Astrocyte (in vitro differentiated cells and primary cell): ENCODE data around the gene C12orf56. TPM values are rescaled to one million over a fixed set of nuclear protein-coding genes. Genes with fewer than 3 reads are reported as not detected.

Experiments used
- DNase-seq: peaks from one replicate; pipeline ENCODE4 v3.0.0-alpha.2; 2010; ENCODE audit warnings: low read depth
- FAIRE-seq: peaks from 2 replicates; lab custom pipeline; 2011; peaks lifted over from hg19 to GRCh38; lab: Jason Lieb, UNC
- H2AFZ ChIP-seq: 2 replicates; pipeline ENCODE4 v1.6.0; 2012; ENCODE audit warnings: low read depth, low read length, inconsistent platforms
- H3K27ac ChIP-seq: 2 replicates; pipeline ENCODE4 v1.5.1; 2011; ENCODE audit warnings: low read depth, low read length, inconsistent platforms
- H3K27me3 ChIP-seq: 2 replicates; pipeline ENCODE4 v1.6.0; 2011; ENCODE audit warnings: low read length, inconsistent platforms; ENCODE audit not compliant: insufficient read depth
- H3K36me3 ChIP-seq: 2 replicates; pipeline ENCODE4 v1.5.1; 2011; ENCODE audit warnings: low read length, inconsistent platforms; ENCODE audit not compliant: insufficient read depth
- H3K4me1 ChIP-seq: 2 replicates; pipeline ENCODE4 v1.5.1; 2011; ENCODE audit warnings: low read length, inconsistent platforms; ENCODE audit not compliant: insufficient read depth
- H3K4me2 ChIP-seq: 2 replicates; pipeline ENCODE4 v1.6.0; 2012; ENCODE audit warnings: low read length, inconsistent platforms
- H3K4me3 ChIP-seq: 2 replicates; pipeline ENCODE4 v1.5.1; 2011; ENCODE audit warnings: low read depth, mild to moderate bottlenecking, low read length, inconsistent platforms; ENCODE audit not compliant: insufficient read depth
- H3K79me2 ChIP-seq: 2 replicates; pipeline ENCODE4 v1.6.0; 2012; ENCODE audit warnings: mild to moderate bottlenecking, low read length, inconsistent platforms; ENCODE audit not compliant: insufficient read depth
- H3K9ac ChIP-seq: 2 replicates; pipeline ENCODE4 v1.6.0; 2012; ENCODE audit warnings: mild to moderate bottlenecking, low read length, inconsistent platforms
- H3K9me3 ChIP-seq: 2 replicates; pipeline ENCODE4 v1.5.1; 2012; ENCODE audit warnings: low read depth, mild to moderate bottlenecking, low read length, inconsistent platforms; ENCODE audit not compliant: insufficient read depth
- H4K20me1 ChIP-seq: 2 replicates; pipeline ENCODE4 v1.6.0; 2012; ENCODE audit warnings: low read length, inconsistent platforms; ENCODE audit not compliant: insufficient read depth
- H3K27ac Mint-ChIP-seq: one replicate; pipeline ENCODE4 v1.8.0; 2021; ENCODE audit warnings: mild to moderate bottlenecking, mixed read lengths; ENCODE audit not compliant: unreplicated experiment
- H3K27me3 Mint-ChIP-seq: one replicate; pipeline ENCODE4 v1.8.0; 2021; ENCODE audit warnings: low read depth, mixed read lengths; ENCODE audit not compliant: unreplicated experiment
- H3K36me3 Mint-ChIP-seq: one replicate; pipeline ENCODE4 v1.8.0; 2021; ENCODE audit warnings: low read depth, mixed read lengths; ENCODE audit not compliant: unreplicated experiment
- H3K4me1 Mint-ChIP-seq: one replicate; pipeline ENCODE4 v1.8.0; 2021; ENCODE audit warnings: low read depth, mixed read lengths; ENCODE audit not compliant: unreplicated experiment
- H3K4me3 Mint-ChIP-seq: one replicate; pipeline ENCODE4 v1.8.0; 2021; ENCODE audit warnings: mild to moderate bottlenecking, moderate library complexity, mixed read lengths; ENCODE audit not compliant: unreplicated experiment
- H3K9me3 Mint-ChIP-seq: one replicate; pipeline ENCODE4 v1.8.0; 2021; ENCODE audit warnings: mild to moderate bottlenecking, mixed read lengths; ENCODE audit not compliant: unreplicated experiment
- EZH2 ChIP-seq: IDR thresholded peaks from 2 replicates; pipeline ENCODE4 v1.6.1; 2012; ENCODE audit warnings: mild to moderate bottlenecking, low read length, inconsistent platforms; ENCODE audit not compliant: insufficient read depth
- total RNA-seq: library from RNA; stranded (reverse); gene quantifications from 2 replicates; pipeline ENCODE4 v1.2.1, GENCODE V29; 2021
- TF ChIP-seq, protein P1 (sequence below): IDR thresholded peaks from 2 replicates; pipeline ENCODE4 v1.5.1; 2011; ENCODE audit warnings: low read depth, mild to moderate bottlenecking, inconsistent platforms, low read length, moderate library complexity; ENCODE audit not compliant: insufficient read depth

The C12orf56 gene
- total RNA-seq, 1 donor from 2014 or later = not detected

- Mint-ChIP-seq H3K36me3 (peaks cover 29% of the 10 kb centered on the region), H3K4me3 (no peak overlapping the region)
These were observed 37.4 kb upstream of the C12orf56 start for GRCh38 chr12:64427988-64428387.

GRCh38 chr12:64419696-64420095 is 29.1 kb upstream of the C12orf56 start:
- DNase-seq (no peak), FAIRE-seq (no peak)
- no peaks in the 10 kb centered on the region for H3K27me3 ChIP-seq
- H3K4me3 ChIP-seq = no peak overlapping the region
- H2AFZ ChIP-seq = no peak overlapping the region
- Mint-ChIP-seq H3K36me3 (peaks cover 14% of the 10 kb centered on the region), H3K27me3 (no peaks in the 10 kb centered on the region), H3K4me3 (no peak overlapping the region), H3K9me3 (no peaks in the 10 kb centered on the region), H3K27ac (no peak overlapping the region), H3K4me1 (no peaks in the 10 kb centered on the region)
- H3K27ac ChIP-seq = no peak overlapping the region
- H3K9ac ChIP-seq = no peak overlapping the region
- peaks cover 87% of the 10 kb centered on the region for H3K36me3 ChIP-seq
- H3K4me2 ChIP-seq = no peak overlapping the region
- H3K79me2 ChIP-seq = no peaks in the 10 kb centered on the region
- H4K20me1 ChIP-seq = no peaks in the 10 kb centered on the region
- H3K4me1 ChIP-seq = no peaks in the 10 kb centered on the region
- TF ChIP-seq, protein P1, sequence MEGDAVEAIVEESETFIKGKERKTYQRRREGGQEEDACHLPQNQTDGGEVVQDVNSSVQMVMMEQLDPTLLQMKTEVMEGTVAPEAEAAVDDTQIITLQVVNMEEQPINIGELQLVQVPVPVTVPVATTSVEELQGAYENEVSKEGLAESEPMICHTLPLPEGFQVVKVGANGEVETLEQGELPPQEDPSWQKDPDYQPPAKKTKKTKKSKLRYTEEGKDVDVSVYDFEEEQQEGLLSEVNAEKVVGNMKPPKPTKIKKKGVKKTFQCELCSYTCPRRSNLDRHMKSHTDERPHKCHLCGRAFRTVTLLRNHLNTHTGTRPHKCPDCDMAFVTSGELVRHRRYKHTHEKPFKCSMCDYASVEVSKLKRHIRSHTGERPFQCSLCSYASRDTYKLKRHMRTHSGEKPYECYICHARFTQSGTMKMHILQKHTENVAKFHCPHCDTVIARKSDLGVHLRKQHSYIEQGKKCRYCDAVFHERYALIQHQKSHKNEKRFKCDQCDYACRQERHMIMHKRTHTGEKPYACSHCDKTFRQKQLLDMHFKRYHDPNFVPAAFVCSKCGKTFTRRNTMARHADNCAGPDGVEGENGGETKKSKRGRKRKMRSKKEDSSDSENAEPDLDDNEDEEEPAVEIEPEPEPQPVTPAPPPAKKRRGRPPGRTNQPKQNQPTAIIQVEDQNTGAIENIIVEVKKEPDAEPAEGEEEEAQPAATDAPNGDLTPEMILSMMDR = no peak
- TF ChIP-seq EZH2 = no peak
- H3K9me3 ChIP-seq = no peaks in the 10 kb centered on the region

More at GRCh38 chr12:64427988-64428387, 37.4 kb upstream of the C12orf56 start:
- Histone ChIP-seq H3K4me3 (no peak overlapping the region), H4K20me1 (peaks cover 12% of the 10 kb centered on the region), H3K79me2 (peaks cover 4% of the 10 kb centered on the region), H3K4me1 (no peaks in the 10 kb centered on the region), H3K9me3 (no peaks in the 10 kb centered on the region), H3K36me3 (peaks cover 72% of the 10 kb centered on the region), H3K27ac (no peak overlapping the region), H2AFZ (no peak overlapping the region), H3K9ac (no peak overlapping the region), H3K27me3 (no peaks in the 10 kb centered on the region), H3K4me2 (no peak overlapping the region)
- FAIRE-seq (no peak), DNase-seq (no peak)
- Mint-ChIP-seq H3K27ac (no peak overlapping the region), H3K27me3 (no peaks in the 10 kb centered on the region), H3K4me1 (peaks cover 15% of the 10 kb centered on the region), H3K9me3 (no peaks in the 10 kb centered on the region)
- TF ChIP-seq, protein P1 = no peak
- no peak for TF ChIP-seq EZH2

GRCh38 chr12:64418209-64418608 is 27.7 kb upstream of the C12orf56 start:
- no peak for DNase-seq
- Mint-ChIP-seq H3K9me3 (no peaks in the 10 kb centered on the region), H3K27me3 (no peaks in the 10 kb centered on the region), H3K4me3 (no peak overlapping the region), H3K4me1 (no peaks in the 10 kb centered on the region), H3K27ac (no peak overlapping the region), H3K36me3 (peaks cover 13% of the 10 kb centered on the region)
- Histone ChIP-seq H3K36me3 (peaks cover 88% of the 10 kb centered on the region), H3K4me3 (no peak overlapping the region), H3K27ac (no peak overlapping the region), H3K9ac (no peak overlapping the region), H3K9me3 (no peaks in the 10 kb centered on the region), H3K4me2 (no peak overlapping the region), H4K20me1 (peaks cover 11% of the 10 kb centered on the region), H3K79me2 (peaks cover 4% of the 10 kb centered on the region), H3K27me3 (no peaks in the 10 kb centered on the region), H2AFZ (no peak overlapping the region), H3K4me1 (no peaks in the 10 kb centered on the region)
- FAIRE-seq = no peak
- TF ChIP-seq, protein P1 = no peak
- TF ChIP-seq EZH2 = no peak
